Right lung (tissue), 5 donors: ENCODE data around the gene FOXP4. TPM values are rescaled to one million over a fixed set of nuclear protein-coding genes. Genes with fewer than 3 reads are reported as not detected.

Experiments
- DNase-seq, 2 donors: peaks; one replicate each; pipeline ENCODE4 v3.0.0-alpha.2; 2013
- polyA plus RNA-seq, 5 donors: library from polyadenylated mRNA; unstranded; fragments of 120-200 nt; gene quantifications; one replicate each; pipeline versions ENCODE4 v1.2.1 to v1.2.3, GENCODE V29; 2013; ENCODE audit warnings: inconsistent platforms in 1 of 5, low replicate concordance in 1 of 5; ENCODE audit not compliant: insufficient read length in 5 of 5, insufficient read depth in 1 of 5

The FOXP4 gene
- polyA plus RNA-seq, 5 donors: 43.0 to 89.6 (median 61.9) TPM

DNA sequence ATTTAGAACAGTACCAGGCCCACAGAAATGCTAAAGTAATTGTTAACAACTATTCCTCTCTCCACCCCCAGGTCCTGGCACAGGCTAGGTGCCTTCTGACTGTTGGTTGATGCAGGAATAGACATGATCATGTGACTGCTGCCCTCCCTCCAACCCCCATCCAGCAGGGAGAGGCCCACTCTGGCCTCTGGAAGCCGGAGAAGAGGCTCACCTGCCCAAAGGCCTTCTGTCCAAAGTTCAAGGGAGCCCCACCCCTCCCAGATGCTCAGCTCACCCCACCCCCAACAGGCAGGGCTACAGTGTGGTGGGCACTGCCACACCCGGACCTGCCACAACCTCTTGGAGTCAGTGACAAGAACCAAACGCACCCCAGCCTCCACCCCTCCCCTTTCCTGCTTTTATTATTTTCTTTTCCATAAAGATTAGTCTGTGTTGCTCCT is 26.9 kb upstream of the FOXP4 start:
- DNase-seq: no peak

DNA sequence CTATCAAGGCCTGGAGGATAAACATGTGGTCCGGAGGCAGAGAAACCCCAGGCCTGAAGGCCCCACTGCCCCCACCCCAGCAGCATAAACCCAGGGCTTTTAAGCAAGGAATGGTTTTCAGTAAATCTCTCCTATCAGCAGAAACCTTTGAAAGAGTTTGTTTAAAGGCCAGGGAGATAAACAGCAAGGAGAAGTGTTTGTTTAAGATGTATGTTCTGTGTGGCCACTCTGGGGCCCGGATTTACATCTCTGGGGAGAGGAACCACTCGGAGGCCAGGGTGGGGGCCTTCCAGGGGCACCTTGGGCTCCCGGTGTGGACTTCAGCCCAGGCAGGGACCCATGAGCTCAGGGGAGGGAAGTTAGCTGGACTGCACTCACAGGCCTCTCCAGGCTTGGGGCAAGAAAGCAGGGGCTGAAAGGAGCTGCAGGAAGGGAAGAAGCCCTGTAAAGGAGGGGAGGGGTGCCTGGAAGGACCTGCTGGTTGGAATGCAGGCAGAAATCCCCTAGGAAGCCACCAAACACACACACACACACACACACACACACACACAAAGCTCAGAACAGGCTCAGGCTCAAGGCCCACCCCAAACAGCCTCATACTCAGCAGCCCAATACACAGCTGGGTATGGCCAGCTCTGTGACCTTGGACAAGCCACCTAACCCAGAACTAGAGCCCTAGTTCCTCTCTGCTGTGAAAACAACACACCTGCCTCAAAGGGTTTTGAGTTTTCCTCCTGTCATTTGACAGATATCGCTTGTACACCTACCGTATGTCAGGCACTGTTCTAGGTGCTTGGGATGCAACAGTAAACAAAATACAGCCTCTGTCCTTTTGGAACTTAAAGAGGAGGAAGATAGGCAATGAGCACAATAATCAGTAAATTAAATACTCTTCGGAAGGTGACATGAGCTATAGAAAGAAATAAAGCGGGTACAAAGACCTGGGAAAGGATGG is 26.2 kb upstream of the FOXP4 start:
- DNase-seq: peak in 1 of 2 donors; percentile 65

DNA sequence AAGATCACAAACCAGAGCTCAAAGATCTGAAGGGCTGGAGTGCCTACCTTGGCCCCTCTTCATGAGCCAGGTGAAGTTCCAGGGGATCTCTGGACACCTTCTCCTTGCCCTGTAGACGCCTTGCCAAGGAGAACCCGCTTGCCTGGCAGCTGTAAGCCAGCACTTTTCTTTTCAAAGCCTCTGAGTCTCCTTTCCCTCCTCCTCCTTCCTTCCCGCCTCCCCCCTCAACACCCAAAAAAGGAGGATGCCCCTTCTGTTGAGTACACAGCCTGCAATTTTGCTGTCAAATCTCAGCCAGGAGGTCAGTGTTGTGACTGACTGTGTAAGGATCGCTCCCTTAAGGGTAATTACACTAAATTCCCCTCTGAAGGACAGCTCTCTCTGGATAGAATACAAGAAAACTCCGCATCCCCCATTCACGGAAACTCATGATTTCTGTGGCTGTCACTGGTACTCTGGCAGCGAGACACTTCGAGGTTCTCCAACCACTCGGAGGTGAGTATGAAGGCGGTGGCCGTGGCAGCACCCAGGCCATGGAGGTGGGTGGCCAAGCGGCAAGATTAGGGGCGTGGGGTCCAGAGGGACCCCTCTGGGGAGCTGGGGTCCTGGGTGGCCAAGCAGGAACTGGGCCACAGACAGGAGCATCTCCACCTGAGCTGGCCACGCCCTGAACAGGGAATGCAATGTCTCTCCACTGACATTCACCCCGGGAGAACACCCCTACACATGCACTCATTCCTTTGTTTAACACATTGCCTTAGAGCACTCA is 23.2 kb upstream of the FOXP4 start:
- no peak for DNase-seq

DNA sequence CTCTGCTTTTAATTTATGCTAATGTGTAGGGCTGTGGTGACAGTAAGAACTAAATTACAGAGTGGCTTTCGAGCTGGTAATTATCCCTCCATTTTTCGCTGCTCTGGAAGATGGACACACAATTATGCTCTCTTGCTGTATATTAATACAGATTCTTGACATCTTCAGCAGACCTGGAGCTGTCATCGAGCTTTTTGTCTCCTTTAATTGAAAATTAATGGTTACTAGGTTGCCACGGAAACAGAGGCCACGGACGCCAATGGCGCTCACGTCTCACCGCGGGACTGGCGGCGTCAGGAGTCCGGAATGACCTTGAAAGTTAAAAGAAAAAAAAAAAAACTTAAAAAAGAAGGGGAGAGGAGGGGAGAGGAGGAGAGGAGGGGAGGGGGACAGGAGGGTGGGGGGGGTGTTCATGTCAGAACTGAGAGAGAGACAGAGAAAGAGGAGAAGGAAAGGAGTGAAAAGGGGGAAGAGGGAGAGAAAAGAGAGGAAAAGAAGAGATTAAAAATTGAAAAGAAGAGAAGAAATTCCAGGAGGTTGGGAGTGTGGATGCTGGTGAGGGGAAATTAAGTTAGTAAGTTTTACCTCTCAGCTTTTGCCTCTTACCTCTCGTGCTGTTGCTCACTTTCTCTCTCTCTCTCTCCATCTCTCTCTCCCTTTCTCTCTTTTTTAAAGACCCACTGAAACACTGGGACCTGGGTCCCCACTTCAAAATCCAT is 22.1 kb upstream of the FOXP4 start:
- no peak for DNase-seq

DNA sequence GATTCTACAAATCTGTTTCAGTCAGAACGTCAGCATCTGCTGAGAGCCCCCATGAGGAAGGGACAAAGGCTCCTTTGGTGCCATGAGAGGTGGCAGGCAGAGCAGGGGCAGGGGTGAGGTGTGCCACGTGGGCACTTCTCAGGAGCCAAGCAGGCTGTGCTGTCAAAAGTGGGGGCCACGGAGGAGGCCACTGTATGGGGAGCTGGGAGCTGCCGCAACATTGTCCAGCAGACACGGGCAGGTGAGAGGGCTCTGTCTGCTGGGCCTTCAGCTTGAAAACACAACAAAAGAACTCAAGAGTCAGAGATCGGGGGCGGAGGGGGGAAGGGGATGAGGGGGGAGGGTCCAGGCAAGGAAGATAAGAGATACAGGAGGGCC is 21.6 kb upstream of the FOXP4 start:
- no peak for DNase-seq

DNA sequence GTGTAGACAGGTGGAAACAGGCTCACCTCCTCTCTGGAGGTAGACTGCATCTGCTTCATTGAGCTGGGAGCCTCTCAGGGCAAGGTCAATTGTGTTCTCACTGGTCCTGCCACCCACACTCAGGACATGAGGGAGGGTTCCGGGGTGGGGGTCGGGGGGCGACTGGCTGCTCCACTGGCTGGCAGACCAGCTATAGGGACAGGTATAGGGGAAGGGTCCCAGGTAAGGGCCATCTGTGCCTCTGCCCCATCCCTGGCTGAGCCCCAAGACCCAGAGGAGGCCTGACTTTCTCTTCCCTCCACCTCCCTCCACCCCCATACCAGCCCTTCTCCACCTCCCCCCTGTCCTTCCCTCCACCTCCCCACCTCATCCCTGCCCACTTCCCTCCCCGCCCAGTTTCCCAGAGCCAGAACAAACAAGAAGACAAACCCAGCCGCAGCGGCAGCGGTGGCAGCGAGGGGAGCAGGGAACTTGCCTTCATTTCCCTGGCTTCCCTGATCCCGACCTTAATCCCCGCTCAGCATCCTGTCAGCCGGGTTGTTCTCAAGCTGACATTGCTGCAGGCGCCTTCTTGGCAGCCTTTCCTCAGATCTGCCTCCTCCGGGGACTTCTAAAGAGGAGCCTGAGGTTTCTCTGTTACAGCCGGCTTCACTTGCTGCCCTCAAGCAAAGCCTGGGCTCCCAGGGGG is 18.3 kb upstream of the FOXP4 start:
- peak in 1 of 2 donors; percentile 28 for DNase-seq

DNA sequence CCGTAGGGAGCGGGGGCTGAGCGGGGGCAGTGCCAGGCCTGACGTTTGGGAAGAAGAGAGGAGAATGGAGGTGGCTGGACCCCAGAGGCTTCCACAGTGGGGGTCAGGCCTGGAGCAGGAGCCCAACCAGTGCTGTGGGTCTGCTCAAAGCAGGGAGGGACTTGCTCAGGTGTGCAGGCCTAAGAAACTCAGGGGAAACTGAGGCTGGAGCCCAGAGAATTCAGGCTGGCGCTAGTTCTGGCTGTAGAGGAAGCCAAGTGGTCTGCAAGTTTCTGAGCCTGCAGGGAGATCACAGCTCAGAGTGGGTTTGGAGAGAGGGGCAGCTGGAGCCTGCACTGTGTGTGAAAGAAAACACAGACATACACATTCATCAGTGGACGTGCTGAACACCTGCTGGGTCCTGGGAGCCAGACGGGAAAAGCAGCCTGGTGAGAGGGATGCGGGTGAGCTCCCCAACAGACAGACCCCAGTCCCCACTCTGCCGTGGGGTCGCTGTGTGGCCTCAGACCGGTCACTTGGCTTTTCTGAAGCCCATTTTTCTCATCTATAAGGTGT is 17.7 kb upstream of the FOXP4 start:
- no peak for DNase-seq

DNA sequence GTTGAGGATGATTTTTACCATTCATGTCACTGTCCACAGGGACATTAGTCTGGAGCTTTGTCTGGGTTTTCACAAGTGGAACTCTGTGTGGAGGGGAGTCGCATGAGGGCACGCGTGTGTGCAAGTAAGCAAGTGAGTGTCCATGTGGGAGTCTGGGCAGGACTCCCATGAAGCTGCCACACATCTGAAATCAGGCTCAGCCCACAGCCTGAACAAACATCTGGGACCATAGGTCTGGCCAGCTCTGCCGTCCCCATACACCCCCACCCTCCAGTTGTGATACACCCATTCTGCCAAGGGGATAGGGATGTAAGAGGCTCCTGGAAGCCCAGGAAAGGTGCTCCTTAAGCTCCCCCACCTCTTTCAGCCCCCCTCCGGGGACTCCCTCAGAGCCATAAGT is 17.1 kb upstream of the FOXP4 start:
- DNase-seq: no peak

DNA sequence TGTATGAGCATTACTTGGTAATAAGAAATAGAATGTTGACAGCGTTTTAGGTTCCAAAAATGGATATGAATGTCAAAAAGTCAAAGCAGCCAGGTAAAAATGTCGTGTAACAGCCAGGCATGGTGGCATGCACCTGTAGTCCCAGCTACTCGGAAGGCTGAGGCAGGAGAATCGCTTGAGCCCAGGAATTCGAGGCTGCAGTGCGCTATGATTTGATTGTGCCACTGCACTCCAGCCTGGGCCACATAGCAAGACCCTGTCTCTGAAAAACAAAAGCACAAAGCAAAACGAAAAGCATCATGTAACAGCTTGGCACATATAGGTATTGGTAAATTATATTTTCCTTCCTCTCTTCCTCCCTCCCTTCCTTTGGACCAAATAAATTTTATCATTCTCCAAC is 16.2 kb upstream of the FOXP4 start:
- no peak for DNase-seq

DNA sequence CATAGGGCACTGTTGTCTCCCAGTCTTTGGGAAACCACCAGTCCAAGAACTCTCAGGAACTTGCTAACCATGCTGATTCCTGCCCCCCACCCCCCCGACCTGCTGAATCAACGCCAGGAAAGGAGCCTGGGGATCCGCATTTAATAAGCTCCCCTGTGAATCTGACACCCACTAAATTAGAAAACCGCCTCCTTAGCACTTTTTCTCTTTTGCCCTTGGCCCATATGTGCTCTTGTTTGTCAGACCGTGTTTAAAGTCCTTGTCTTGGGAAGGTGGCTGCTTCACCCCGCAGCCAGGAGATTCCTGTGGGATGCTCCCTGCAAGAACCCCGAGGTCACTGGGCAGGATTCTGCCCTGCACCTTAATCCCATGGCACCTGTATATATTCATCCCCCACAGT is 15.7 kb upstream of the FOXP4 start:
- DNase-seq: no peak

DNA sequence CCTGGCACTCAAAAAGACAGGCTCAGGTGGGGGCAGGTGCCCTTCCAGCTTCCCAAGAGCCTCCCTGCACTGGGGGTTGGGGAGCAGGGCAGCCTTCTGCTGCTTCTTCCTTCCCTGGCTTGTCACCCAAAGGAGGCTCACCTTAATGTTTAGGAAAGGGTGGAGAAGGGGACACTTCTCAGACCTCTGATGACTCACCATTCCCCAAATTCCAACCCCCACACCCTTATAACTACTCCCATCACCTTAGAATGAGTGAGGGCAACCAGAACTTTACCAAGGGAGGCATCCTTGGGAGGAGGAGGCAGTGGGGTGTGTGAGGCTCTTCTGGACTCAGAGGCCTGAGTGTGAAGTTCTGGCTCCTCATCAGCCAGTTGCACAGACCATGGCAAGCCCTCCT is 15.2 kb upstream of the FOXP4 start:
- no peak for DNase-seq

DNA sequence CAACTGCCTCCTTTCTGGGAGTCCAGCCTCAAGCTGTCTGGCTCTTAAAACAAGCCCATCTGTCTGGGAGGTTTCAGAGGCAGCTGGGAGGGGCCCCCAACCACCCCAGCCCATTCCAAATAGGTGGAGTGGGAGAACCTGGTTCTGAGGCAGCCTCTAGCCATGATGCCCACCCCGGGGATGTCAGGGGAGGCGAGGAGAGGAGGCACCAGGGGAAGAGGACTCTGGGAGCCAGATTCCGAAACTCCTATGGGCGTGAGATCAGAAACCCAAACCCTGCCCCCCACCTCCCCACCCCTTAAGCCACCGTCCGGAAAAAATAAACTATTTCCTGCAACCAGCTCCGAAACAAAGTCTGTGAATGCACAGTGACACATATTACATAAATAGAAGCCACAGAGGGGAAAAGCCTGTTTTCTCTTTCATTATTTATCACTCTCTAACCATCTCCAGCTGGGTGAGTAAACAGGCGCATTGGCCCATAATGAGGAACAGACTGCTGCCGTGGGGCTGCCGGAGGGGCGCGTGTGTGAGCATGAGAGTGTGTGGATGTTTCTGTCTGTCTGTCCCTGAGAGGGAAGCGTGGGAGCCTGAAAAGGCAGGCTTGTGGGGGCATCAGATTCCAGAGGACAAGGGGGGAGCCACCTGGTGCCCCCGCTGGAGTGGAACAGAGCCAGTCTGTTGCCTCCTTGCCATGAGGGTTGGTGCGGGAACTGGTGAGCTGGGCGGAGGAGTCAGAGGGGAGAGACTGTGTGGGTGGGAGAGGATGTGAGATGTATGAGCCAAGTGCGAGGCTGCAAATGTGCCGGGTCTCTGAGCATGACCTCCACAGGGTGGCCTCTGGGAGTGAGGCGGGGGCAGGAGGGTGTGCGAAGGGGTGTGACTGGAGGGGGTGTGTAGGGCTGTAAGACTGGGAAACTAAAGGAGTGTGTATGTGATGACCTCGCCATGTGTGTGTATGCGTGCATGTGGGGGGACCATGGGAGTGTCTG is 14.3 kb upstream of the FOXP4 start:
- no peak for DNase-seq

DNA sequence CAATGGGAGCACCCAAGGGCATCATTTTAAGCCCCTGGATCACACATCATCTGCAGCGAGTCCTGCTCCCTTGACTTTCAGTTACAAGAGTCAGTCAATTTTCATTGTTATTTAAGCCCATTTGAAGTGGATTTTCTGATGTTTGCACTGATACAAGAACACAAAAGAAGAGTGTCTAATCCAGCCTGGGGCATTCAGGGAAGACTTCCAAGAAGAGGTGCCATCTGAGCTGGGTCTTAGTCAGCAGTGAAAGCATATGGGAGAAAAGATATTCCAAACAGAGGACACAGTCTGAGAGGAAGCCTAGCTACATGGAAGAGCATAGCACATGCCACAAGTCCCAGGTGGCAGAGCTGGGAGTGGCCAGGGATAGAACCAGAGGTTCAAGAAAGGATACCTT is 10.4 kb upstream of the FOXP4 start:
- no peak for DNase-seq

DNA sequence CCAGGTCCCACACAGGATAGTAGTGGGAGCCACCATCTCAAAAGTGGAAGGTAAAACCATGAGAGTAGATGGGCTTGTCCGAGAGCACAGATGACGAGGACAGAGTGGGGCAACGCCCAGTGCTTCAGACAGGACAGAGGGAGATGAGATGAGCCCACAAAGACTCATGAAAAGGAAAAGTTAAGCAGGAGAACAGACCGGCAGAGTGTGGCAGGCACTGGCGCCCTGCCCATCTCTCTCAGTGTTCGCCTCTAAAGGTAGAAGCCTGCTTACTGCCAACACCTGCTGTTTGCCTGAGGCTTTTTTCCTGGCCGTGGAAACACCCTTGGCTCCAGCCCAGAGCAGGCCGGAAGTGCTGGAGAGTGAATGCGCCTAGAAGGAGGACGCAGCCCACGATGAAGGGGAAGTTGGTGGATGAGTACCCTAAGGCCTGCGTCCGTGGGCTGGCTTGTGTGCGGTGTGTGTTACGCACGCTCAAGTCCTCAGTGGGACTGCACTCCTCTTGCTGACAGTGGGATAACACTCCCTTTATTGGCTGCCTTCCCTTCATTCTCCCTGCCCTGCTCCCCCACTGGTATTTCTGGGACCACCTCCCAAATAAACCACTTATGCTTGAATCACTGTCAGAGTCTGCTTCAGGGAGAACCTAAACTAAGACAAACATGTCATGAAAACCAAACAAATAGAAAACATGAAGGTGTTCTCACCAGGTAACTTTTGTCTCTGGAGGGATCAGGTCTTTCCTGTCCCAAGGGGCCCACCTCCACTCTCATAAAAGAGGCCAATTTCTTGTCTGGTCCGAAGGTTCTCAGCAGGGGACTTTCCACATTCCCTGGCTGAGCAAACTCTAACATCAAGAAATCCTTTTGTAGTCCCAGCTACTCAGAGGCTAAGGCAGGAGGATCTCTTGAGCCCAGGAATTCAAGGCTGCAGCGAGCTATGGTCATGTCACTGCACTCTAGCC is 9.1 kb upstream of the FOXP4 start:
- DNase-seq: peak in 1 of 2 donors; percentile 54

DNA sequence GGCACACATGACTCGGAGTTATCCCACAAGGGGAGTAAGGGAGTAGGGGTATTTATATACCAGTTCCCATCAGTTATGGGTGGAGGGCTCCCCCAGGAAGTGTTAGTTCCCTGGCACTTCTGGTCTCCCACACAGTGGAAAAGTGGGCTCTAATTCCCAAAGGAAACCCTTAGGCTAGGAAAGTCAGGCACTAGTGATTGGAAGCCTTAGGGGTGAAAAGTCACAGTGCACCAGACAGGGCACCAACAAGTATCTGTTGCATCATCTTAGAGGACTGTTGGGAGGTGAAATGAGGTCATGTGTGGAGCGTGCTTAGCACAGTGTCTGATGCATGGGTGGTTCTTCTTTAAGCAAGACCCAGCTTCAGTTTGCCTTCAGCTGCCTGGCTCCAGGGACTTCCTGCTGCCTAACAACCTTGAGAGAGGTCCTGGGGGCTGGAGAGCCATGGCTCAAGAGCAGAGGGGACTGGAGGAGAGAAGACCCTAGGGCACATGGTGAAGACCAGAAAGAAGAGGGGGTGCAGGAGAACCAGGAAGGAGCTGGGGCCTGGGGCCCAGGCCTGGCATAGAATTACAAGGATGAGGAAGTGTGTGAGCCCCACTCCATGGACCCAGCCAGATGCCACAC is 7.5 kb upstream of the FOXP4 start:
- no peak for DNase-seq

DNA sequence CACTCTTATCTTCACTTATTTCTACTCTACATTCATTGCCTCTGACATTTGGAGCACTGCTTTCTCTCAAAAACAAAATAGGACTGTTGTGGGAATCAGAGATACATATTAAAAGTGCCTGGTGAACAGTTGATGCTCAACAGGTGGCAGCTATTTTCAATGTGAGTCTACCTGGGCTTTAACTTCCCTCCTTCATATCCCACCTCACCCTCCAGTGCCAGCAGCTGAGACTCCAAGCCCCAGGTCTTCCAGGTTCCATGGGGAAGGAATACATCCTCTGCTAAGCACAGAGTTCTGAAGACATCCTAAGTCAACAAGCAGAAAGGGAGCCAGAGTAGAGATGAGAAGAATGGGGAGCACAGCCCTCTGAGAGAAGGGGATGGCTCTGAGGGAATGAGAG is 7.0 kb upstream of the FOXP4 start:
- no peak for DNase-seq

DNA sequence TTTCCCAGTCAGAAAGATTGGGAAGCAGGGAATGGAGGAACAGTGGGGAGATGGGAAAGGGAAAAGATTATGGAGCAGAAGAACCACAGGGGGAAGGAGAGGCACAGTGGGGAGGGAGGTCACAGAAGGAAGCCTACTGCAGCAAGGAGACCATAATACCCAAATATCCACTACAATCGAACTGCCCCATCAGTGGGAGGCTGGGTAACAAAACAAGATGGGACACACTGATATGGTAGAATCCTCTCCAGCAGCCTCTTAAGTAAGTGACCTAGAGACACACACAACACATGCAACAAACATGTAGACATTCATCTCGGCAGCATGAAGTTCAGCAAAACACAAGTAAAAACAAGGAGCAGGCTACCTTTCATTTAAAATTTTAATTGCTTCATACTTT is 4.8 kb upstream of the FOXP4 start:
- no peak for DNase-seq

DNA sequence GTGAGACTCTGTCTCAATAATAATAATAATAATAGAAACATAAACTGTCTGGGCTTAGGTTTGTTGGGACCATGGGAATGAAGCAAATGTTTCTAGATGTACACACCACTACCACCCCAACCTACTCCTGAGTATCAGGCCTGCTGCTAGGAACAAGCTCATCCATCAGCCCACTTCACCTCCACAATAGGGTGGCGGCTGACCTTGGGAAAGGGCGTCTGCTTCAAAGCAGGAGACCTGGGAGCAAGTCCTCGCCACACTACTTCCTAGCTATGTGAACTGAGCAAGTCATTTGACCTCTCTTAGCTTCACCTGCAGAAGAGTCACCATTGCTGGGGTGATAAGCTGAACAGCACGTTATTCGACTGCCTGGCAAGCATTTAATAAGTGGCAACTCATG is 3.1 kb upstream of the FOXP4 start:
- no peak for DNase-seq
